Rectal smooth muscle tissue (tissue), 1 donor: Measurements from ENCODE around the gene RIC3.
"Not testable (repeated sequence)": the region's sequence is repeated elsewhere in the genome, so short reads cannot be mapped to it uniquely, and the experiment has no call there.

ENCODE experiments used
- H3K27ac ChIP-seq: one replicate; pipeline ENCODE4 v1.7.0; 2013; ENCODE audit warnings: low read depth, low read length, inconsistent platforms
- H3K27me3 ChIP-seq: one replicate; pipeline ENCODE4 v1.7.0; 2013; ENCODE audit warnings: low read length; ENCODE audit not compliant: control insufficient read depth, insufficient read depth
- H3K36me3 ChIP-seq: one replicate; pipeline ENCODE4 v1.7.0; 2013; ENCODE audit warnings: low read length; ENCODE audit not compliant: control insufficient read depth, insufficient read depth
- H3K4me1 ChIP-seq: one replicate; pipeline ENCODE4 v1.7.0; 2013; ENCODE audit warnings: low read length; ENCODE audit not compliant: control insufficient read depth, insufficient read depth
- H3K4me3 ChIP-seq: one replicate; pipeline ENCODE4 v1.7.0; 2013; ENCODE audit warnings: low read length
- H3K9ac ChIP-seq: one replicate; pipeline ENCODE4 v1.7.0; 2013; ENCODE audit warnings: low read length

RIC3 gene

DNA sequence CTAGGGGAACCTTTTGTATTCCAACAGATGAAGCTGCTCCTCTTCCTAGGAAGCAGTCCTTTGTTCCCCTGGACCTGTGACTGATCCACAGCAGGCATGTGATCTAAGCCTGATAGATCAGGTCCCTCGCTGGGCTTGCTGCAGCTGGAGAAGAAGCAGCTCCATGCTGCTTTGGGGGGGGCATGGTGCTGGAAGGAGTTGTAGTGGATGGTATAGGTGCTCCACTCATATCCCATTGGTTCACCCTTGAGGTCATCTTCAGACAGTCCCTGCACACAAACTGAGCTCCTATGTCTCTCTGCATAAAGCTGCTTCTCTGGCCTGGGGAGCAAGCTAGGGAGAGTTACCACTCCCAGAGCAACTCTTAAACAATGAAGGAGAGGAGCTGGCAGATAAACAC is 9.5 kb upstream of the RIC3 start:
- H3K9ac ChIP-seq: no peak overlapping the region
- no peak overlapping the region for H3K4me3 ChIP-seq
- H3K36me3 ChIP-seq: no peaks in the 10 kb centered on the region
- H3K27ac ChIP-seq: no peak overlapping the region
- no peaks in the 10 kb centered on the region for H3K4me1 ChIP-seq
- no peaks in the 10 kb centered on the region for H3K27me3 ChIP-seq

GRCh38 chr11:8177136-8177535 is 8.3 kb upstream of the RIC3 start:
- Histone ChIP-seq H3K9ac (no peak overlapping the region), H3K4me3 (no peak overlapping the region), H3K27ac (no peak overlapping the region), H3K36me3 (no peaks in the 10 kb centered on the region), H3K27me3 (no peaks in the 10 kb centered on the region), H3K4me1 (no peaks in the 10 kb centered on the region)

- H3K4me1 ChIP-seq: no peaks in the 10 kb centered on the region
- no peak overlapping the region for H3K9ac ChIP-seq
- peaks cover 3% of the 10 kb centered on the region for H3K27me3 ChIP-seq
- peak overlapping the region; percentile 76 for H3K4me3 ChIP-seq
- H3K27ac ChIP-seq: no peak overlapping the region
- H3K36me3 ChIP-seq: no peaks in the 10 kb centered on the region
Observed at GRCh38 chr11:8167796-8168195, 1.0 kb downstream of the RIC3 start.

GRCh38 chr11:8164746-8165145 is 4.1 kb downstream of the RIC3 start:
- Histone ChIP-seq H3K4me1 (no peaks in the 10 kb centered on the region), H3K36me3 (no peaks in the 10 kb centered on the region), H3K9ac (no peak overlapping the region), H3K27me3 (peaks cover 3% of the 10 kb centered on the region), H3K4me3 (no peak overlapping the region), H3K27ac (no peak overlapping the region)

DNA sequence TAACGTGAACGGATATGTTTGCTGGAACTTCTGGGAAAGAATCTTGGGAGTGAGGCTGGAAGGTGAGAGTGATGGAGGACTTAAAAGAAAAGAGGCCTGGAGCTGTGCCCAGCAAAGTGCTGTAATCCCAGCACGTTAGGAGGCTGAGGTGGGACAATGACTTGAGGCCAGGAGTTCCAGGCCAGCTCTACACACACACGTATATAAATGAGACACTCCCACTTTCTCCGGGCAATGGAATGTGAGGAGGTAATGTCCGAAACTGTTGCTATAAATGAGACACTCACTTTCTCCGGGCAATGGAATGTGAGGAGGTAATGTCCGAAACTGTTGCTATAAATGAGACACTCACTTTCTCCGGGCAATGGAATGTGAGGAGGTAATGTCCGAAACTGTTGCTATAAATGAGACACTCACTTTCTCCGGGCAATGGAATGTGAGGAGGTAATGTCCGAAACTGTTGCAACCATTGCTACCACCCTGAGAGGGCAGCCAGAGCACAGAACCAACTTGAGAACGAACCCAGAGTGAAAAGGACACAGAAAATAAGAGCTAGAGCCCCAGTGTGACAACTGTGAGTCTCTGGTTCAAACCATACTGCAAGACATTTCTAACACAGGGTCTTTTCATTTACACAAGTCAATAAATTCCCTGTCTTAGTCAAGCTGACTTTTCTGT is 7.1 kb downstream of the RIC3 start:
- H3K36me3 ChIP-seq, H3K9ac ChIP-seq, H3K27me3 ChIP-seq, H3K4me1 ChIP-seq, H3K4me3 ChIP-seq, H3K27ac ChIP-seq: not testable (repeated sequence)

GRCh38 chr11:8156877-8157276 is 11.9 kb downstream of the RIC3 start:
- H3K27ac ChIP-seq: no peak overlapping the region
- H3K9ac ChIP-seq: no peak overlapping the region
- H3K36me3 ChIP-seq: no peaks in the 10 kb centered on the region
- H3K27me3 ChIP-seq: no peaks in the 10 kb centered on the region
- no peak overlapping the region for H3K4me3 ChIP-seq
- H3K4me1 ChIP-seq: peaks cover 2% of the 10 kb centered on the region

DNA sequence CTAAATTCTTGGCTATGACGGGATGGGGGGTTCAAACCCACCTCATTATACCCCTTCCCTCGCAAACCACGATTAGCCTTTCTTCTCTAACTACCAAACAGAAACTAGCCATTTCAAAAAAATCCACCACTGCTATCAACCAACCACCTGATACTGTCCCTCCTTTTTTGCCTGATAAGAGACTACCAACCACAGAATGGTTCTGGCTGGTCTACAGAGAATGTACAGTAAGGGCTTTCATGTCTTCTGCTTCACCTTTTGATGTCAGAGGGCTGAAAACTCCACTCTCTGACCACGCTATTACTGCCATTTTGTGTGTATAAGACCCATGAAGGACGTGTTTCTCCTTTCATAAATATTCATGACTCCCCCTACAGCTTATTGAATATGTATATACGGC is 19.1 kb downstream of the RIC3 start:
- Histone ChIP-seq H3K36me3 (no peaks in the 10 kb centered on the region), H3K27me3 (no peaks in the 10 kb centered on the region), H3K4me3 (no peak overlapping the region), H3K4me1 (no peaks in the 10 kb centered on the region), H3K9ac (no peak overlapping the region), H3K27ac (no peak overlapping the region)

DNA sequence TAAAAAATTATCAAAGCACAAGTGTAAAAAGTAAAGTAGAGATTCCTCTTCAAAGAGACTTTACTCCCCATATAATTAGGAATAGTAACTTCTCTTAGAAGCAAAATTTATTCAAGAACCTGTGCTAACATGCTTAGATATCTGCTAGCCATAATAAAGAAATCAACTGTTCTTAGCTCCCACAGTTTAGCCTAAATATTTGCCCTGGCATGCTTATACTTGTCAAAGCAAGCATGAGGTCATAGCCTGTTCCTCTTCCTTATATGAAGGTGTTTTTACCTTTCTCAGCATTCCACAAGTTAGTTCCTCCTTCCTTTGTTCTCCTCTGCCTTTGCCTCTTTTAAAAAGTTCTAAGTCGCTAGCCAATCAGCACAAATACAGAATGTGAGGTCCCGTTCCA is 30.3 kb downstream of the RIC3 start:
- H3K27ac ChIP-seq: no peak overlapping the region
- H3K27me3 ChIP-seq: no peaks in the 10 kb centered on the region
- no peaks in the 10 kb centered on the region for H3K4me1 ChIP-seq
- H3K4me3 ChIP-seq: no peak overlapping the region
- H3K9ac ChIP-seq: no peak overlapping the region
- no peaks in the 10 kb centered on the region for H3K36me3 ChIP-seq

- Histone ChIP-seq H3K27ac (no peak overlapping the region), H3K27me3 (no peaks in the 10 kb centered on the region), H3K9ac (no peak overlapping the region), H3K4me1 (no peaks in the 10 kb centered on the region), H3K36me3 (no peaks in the 10 kb centered on the region), H3K4me3 (no peak overlapping the region)
Observed at GRCh38 chr11:8127447-8127846, 41.4 kb downstream of the RIC3 start.

GRCh38 chr11:8126649-8127289 is 42.1 kb downstream of the RIC3 start:
- Histone ChIP-seq H3K27ac (no peak overlapping the region), H3K4me1 (no peaks in the 10 kb centered on the region)

DNA sequence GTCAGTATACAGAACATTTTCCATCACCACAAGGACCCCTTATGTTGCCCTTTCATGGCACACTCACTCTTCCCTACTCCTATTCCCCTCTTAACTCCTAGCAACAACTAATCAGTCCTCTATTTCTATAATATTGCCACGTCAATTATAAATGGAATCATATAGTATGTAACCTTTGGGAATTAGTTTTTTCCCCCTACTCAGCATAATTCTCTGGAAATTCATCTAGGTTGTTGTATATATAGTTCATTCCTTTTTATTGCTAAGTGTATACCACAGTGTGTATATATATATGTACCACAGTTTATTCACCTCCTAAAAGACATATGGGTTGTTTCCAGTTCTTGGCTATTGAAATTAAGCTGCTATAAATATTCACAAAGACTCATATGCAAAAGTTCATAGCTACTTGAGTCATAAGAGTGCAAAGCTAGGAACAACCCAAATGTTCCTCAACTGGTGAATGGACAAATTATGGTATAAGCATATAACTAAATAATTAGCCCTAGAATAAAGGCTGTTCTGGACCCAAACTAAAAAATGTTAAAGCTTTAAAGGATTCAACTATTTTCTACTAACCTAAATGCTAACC is 46.6 kb downstream of the RIC3 start:
- Histone ChIP-seq H3K4me1 (no peaks in the 10 kb centered on the region), H3K9ac (no peak overlapping the region), H3K27ac (no peak overlapping the region), H3K4me3 (no peak overlapping the region), H3K36me3 (no peaks in the 10 kb centered on the region), H3K27me3 (no peaks in the 10 kb centered on the region)

More at GRCh38 chr11:8126649-8127289, 42.1 kb downstream of the RIC3 start:
- H3K4me3 ChIP-seq: no peak overlapping the region
- H3K27me3 ChIP-seq: no peaks in the 10 kb centered on the region
- no peak overlapping the region for H3K9ac ChIP-seq
- H3K36me3 ChIP-seq: no peaks in the 10 kb centered on the region

GRCh38 chr11:8111636-8112035 is 57.2 kb downstream of the RIC3 start:
- Histone ChIP-seq H3K4me3 (no peak overlapping the region), H3K9ac (no peak overlapping the region), H3K27ac (no peak overlapping the region), H3K36me3 (no peaks in the 10 kb centered on the region), H3K27me3 (no peaks in the 10 kb centered on the region), H3K4me1 (no peaks in the 10 kb centered on the region)

- Histone ChIP-seq H3K27ac (no peak overlapping the region), H3K36me3 (peaks cover 3% of the 10 kb centered on the region), H3K9ac (no peak overlapping the region), H3K4me3 (no peak overlapping the region), H3K4me1 (no peaks in the 10 kb centered on the region), H3K27me3 (no peaks in the 10 kb centered on the region)
Observed at GRCh38 chr11:8110396-8110795, 58.4 kb downstream of the RIC3 start.
